ENCODE measurements around the gene ZNF319. TPM values are rescaled to one million over a fixed set of nuclear protein-coding genes. Genes with fewer than 3 reads are reported as not detected.

Gene ZNF319
- total and polyA plus RNA-seq, 2 experiments from 2014 or later: 1.7 to 10.0 TPM

DNA sequence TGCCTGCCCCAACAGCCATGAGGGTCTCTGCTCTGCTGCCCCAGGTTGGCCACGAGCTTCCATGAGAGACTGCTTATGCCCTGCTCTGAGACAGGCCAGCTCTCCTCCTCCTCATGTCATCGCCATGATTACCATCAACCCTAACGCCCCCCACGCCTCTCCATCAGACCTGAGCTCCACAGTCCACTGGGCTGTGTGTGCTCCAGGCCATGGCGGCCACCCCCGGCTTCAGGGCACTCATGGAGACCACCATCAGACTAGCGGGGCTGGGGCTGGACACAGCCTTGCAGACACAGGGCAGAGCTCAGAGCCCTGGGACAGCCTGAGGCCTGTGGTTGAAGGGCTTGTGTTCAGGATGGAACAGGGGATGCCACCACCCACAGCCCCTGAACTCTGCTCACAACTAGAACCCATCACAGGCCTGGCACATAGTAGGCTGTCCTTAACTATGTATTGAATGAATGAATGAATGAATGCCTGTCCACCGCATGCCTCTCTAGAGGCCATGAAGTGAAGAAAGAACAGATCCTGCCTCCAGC lies 44.1 kb downstream of the ZNF319 start (continued):
- TF ChIP-seq, protein P1, sequence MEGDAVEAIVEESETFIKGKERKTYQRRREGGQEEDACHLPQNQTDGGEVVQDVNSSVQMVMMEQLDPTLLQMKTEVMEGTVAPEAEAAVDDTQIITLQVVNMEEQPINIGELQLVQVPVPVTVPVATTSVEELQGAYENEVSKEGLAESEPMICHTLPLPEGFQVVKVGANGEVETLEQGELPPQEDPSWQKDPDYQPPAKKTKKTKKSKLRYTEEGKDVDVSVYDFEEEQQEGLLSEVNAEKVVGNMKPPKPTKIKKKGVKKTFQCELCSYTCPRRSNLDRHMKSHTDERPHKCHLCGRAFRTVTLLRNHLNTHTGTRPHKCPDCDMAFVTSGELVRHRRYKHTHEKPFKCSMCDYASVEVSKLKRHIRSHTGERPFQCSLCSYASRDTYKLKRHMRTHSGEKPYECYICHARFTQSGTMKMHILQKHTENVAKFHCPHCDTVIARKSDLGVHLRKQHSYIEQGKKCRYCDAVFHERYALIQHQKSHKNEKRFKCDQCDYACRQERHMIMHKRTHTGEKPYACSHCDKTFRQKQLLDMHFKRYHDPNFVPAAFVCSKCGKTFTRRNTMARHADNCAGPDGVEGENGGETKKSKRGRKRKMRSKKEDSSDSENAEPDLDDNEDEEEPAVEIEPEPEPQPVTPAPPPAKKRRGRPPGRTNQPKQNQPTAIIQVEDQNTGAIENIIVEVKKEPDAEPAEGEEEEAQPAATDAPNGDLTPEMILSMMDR (conservative IDR thresholded peaks at IDR 0.05; ENCODE audit: low read depth in 2 of 2): no peak
- TF ChIP-seq STAT1 (IDR thresholded peaks at IDR 0.05; ENCODE audit: unreplicated experiment) (no peak), ZNF114 (CRISPR knock-in tag; IDR thresholded peaks at IDR 0.05) (no peak), POLR2AphosphoS5 (IDR thresholded peaks at IDR 0.05; ENCODE audit: low read depth) (no peak), NANOG (IDR thresholded peaks at IDR 0.05; ENCODE audit: borderline replicate concordance) (no peak), ETS1 (IDR thresholded peaks at IDR 0.05) (no peak), EZH2 (IDR thresholded peaks at IDR 0.05; ENCODE audit: low read depth, unreplicated experiment) (no peak)

GRCh38 chr16:57955572-57956188 lies 44.8 kb downstream of the ZNF319 start:
- Histone ChIP-seq H3K4me1 (ENCODE audit: insufficient read depth) (no peaks in the 10 kb centered on the region), H4K20me1 (replicated peaks; ENCODE audit: insufficient read depth) (no peaks in the 10 kb centered on the region), H3K79me2 (replicated peaks; ENCODE audit: insufficient read depth) (no peaks in the 10 kb centered on the region), H3K4me2 (no peak overlapping the region), H2AFZ (no peak overlapping the region), H3K27ac (ENCODE audit: low read depth) (no peak overlapping the region), H3K9me2 (ENCODE audit: insufficient read depth) (no peaks in the 10 kb centered on the region), H3K36me3 (ENCODE audit: insufficient read depth) (no peaks in the 10 kb centered on the region), H3K27me3 (ENCODE audit: insufficient read depth) (no peaks in the 10 kb centered on the region), H3F3A (replicated peaks; ENCODE audit: low read depth) (no peaks in the 10 kb centered on the region), H3K4me3 (no peak overlapping the region)
- TF ChIP-seq, protein P1 (conservative IDR thresholded peaks at IDR 0.05; ENCODE audit: low read depth in 2 of 2): no peak
- TF ChIP-seq ZNF331 (CRISPR knock-in tag; IDR thresholded peaks at IDR 0.05; ENCODE audit: low read depth): no peak
- Mint-ChIP-seq H3K4me1 (peaks cover 18% of the 10 kb centered on the region), H3K36me3 (ENCODE audit: low read depth) (no peaks in the 10 kb centered on the region), H3K4me3 (no peak overlapping the region), H3K9me3 (no peaks in the 10 kb centered on the region), H3K27me3 (ENCODE audit: insufficient read depth, low read depth, poor library complexity) (peaks cover 10% of the 10 kb centered on the region), H3K27ac (no peak overlapping the region)
- no peak for DNase-seq (ENCODE audit: low spot score)
- ATAC-seq: no peak; the same call in 2 of the 3 replicates
